Breast epithelium (tissue), 3 donors: ENCODE data around the gene HDX.
"Not testable (repeated sequence)": the region's sequence is repeated elsewhere in the genome, so short reads cannot be mapped to it uniquely, and the experiment has no call there.

Source experiments
- POLR2A ChIP-seq: fragments of 450-650 bp; IDR thresholded peaks from one replicate; pipeline ENCODE4 v1.6.1; 2016; ENCODE audit warnings: antibody characterized with exemption, mild to moderate bottlenecking, moderate library complexity
- POLR2AphosphoS5 ChIP-seq, 3 donors: sonication (generic); formaldehyde crosslinking; IDR thresholded peaks; one replicate each; pipeline ENCODE4 v1.6.1; 2017; ENCODE audit warnings: antibody characterized with exemption in 3 of 3

DNA sequence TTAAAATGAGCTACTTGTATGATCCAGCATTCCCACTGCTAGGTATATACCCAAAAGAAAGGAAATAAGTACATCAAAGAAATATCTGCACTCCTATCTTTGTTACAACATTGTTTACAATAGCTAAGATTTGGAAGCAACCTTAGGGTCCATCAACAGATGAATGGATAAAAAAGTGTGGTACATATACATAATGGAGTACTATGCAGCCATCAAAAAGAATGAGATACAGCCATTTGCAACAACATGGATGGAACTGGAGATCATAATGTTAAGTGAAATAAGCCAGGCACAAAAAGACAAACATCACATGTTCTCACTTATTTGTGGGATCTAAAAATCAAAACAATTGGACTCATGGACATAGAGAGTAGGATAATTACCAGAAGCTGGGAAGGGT lies 186.3 kb downstream of the HDX start:
- not testable (repeated sequence) for TF ChIP-seq POLR2AphosphoS5 (IDR thresholded peaks at IDR 0.05); POLR2A
